OCI-M2 (cell line): ENCODE data around the gene NLGN1.

ENCODE experiments used
- DNase-seq: peaks from one replicate; lab custom pipeline; 2025; ENCODE audit not compliant: unreplicated experiment; lab: John Stamatoyannopoulos, UW

The NLGN1 gene

DNA sequence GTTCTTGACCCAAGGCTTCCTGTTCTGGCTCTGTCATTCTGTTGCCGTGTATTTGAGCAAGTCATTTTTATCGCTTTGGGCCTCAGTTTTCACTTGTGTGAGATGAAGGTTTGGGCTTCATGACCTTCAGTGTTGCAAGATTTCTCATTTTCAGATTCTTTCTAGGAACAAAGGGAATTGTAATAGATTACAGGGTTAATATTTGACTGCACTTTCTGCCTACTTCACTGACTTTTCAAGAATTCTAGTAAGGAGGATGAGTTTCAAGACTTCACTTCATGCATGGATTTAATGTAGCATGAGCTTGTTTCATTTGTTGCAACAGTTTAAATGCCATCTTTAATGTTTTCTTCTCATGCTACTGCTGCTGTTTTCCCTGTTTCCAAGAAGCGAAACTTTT, 226.5 kb downstream of the NLGN1 start:
- no peak for DNase-seq

DNA sequence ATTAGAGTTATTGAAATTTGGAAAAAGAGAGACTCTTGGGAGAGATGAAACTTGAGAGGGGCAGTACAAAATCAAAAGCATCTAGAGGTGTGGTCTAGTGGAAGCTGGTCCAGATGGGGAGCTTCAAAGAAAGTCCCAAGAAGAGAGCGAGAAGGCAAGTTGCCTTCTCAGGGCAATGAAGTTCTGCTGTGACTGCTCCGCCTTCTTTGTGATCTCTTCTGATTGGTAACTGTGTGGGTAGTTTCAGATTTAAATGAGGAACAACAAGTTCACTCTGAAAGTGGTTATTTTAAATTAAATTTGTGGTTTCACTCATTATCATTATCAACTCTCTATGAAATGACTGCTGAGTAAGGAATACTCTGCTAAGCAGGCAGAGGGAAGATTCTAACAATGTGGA, 233.3 kb downstream of the NLGN1 start:
- DNase-seq = no peak

DNA sequence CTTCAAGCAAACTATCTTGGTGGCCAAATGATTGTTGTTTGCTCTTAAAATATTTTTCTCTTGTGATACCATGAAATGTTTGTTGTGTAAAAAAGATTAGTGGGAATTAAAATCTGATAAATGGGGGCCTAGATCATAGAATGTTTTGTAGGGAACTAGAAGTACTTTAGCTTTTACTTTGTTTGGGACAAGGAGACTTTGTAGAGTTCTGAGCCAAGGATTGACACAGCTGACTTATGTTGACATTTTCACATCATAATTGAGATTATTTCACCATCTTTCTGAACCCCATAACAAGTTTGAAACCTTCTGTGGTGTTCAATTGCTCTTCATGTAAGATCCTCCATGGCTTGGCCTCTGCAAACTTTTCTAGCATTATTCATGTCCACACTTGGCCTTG, 235.4 kb downstream of the NLGN1 start:
- no peak for DNase-seq

DNA sequence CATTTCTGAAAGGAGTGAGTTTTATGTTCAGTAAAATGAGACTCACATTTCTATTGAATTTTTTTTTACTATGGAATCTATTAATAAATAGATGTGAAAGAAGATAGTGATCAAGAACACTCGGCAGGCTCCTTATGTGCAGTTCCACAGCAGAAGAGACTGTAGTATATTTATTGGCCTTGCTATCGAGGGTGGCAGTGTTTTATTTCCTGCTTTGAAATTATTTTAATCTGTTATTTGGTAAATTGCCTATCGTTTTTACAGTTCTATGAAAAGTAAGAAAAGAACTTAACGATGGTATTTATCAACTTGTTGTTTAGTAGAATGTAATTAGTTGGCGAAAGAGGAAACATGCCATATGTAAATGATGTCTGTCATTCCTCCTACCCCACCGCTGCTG, 238.3 kb downstream of the NLGN1 start:
- DNase-seq = no peak

DNA sequence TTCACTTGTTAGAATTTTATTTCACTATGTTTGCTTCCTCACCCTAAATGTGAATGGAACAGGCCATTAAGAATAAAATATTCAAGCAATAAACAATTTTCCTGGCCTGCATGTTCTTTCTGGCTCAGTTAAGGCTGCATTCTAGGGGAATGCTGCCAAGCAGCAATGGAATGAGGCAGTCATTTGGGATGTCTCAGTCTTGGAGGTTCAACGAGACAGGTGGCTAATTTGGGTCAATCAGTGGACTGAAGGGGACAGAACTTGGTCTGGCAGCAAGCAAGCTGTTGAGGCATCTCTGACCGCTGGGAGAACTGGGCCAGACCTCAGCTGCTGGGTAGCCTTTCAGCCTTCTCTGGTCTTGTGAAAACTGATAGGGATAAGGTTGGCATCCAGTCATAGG, 241.6 kb downstream of the NLGN1 start:
- no peak for DNase-seq

DNA sequence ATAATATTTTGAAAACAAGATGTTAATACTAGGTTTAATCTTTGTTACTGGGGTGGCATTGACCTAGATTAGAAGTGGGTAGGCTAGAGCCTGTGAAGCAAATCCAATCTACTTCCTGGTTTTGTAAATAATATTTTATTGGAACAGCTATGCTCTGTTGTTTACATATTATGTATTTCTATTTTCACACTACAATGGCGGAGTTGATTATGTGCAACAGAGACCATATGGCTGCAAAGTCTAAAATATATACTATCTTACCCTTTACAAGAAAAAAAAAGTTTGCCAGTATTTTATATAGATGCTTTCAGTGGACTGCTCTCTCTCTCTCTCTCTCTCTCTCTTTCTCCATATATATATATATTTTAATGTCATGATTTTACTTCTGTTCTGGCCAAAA, 244.2 kb downstream of the NLGN1 start:
- DNase-seq = no peak

DNA sequence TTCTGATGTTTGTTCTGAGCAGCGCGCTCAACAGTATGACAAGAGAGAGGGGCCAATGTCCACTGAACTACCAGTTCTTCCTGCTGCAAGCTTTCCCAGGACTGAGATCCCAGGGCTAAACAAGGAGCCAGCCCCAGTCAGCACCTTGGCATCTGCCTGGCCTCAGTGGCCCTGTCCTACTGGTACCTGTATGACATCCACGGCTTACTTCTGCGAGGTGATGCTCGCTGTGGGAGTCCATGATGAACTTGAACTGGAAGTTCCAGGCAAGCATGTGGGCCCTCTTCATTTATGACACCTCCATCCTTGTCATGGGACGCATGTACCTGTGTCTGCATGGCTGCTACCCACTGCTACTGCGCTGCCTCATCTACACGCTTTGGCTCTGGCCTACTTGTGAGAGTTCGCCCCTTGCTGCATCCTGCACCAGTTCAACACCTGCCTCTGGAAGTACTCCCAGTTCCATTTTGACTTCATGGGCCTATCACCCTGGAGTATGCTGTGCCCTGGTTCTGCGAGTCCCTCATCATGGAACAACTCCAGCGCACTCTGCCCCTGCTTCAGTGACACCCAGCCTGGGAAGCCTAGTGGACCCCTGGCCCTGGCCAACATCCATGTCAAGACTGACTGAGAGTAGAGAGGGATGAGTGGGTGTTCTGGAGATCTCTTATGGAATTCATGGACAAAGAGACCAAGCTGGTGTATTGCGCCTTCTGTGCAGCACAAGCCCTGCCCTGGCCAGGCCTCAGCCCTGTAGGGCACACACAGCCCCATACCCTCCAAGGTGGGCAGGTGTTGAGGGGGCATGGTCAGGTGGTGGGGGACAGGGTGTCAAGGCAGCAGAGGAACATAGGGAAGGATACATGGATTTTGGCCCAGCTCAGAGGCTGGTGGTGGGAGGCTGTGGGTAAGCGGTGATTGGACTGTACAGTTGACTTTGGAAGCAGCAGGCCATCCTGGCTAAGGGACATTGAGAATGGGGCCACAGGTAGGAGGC, 246.8 kb downstream of the NLGN1 start:
- DNase-seq = no peak

DNA sequence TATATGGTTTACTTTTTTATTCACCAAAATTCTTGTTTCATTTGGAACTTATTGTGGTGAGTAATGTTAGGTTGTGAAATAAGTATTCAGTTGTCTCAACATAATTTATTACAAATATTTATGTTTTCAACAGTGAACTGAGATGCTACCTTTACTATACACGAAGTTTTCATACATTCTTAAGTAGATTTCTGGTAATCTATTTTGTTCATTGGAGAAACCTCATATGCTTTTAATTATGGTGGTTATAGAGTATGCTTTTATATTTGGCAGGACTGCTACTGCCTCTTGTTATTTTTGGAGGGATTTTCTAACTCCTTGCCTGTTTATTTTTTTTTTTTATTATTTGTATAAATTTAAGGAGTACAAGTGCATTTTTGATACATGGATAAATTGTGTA, 253.1 kb downstream of the NLGN1 start:
- no peak for DNase-seq

DNA sequence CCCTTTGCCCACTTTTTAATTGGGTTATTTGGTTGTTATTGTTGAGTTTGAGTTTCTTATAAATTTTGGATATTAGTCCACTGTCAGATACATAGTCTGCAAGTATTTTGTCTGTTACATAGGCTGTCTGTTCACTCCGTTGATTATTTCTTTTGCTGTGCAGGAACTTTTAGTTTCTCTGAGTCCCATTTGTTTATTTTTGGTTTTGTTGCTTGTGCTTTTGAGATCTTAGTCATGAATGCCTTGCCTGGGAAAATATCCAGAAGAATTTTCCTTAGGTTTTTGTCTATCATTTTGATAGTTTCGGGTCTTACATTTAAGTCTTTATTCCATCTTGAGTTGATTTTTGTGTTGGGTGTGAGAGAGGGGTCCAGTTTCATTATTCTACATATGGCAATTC, 254.5 kb downstream of the NLGN1 start:
- DNase-seq = no peak

DNA sequence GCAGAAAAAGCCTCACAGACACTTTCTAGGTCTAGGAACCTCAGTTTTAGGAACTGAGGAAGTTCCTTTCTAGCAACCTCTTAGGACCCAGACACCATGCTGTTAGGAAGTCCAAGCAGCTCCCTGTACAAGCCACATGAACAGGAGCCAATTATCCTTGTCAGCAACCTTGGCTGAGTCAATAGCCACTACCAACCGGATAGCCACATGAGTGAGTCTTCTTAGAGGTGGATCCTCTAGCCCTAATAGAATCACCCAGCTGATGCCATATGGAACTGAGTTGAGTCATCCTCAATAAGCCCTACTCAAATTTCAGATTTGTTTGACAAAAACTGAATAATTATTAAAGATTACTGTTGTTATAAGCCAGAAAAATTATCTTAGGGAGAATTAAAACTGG, 256.2 kb downstream of the NLGN1 start:
- no peak for DNase-seq

DNA sequence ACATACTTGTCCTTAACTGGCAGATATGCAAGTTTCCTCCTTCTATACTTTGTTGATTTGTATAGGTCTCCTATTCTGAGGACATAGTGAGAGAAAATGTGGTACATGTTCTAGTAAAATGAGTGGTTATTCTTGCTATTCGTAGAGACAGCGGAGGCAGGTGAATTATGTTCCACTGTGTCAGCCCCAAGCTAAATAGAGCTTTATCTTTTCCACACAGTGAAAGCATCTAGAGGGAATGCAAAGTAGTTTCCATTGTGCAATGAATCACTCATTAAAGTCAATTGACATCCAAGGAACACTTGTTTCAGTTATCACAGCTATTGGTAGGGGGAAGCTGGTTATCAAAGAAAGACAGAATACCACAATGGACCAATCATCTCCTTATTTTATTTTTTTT, 262.4 kb downstream of the NLGN1 start:
- DNase-seq = no peak

DNA sequence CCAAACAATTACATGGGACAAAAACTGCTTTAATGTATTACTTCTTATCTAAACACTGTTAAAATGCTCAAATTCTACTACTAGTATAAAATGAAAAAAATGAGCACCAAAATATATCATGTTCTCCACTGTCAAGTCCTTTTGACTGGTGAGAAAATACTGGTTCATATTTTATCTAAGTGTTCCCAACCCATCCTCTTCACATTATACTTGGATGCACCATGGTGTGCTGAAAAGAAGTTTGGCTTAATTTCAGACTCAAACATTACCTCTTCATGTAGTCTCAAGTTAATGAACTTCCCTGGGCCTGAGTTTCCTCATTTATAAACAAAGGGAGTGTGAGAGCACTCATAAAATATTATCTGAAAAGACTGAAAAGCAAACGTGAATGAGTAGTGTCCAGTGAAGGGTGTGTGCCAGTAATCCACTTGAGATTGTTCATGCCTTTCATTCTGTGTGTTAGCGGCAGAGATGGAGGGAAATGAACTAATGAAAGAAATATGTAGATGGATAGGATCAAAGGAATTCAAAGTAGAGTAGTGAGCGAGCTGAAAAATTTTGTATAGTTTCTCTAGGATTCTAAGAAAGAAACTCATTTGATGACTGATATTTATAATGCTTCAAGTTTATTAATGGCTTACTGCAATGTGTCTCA, 263.2 kb downstream of the NLGN1 start:
- no peak for DNase-seq

DNA sequence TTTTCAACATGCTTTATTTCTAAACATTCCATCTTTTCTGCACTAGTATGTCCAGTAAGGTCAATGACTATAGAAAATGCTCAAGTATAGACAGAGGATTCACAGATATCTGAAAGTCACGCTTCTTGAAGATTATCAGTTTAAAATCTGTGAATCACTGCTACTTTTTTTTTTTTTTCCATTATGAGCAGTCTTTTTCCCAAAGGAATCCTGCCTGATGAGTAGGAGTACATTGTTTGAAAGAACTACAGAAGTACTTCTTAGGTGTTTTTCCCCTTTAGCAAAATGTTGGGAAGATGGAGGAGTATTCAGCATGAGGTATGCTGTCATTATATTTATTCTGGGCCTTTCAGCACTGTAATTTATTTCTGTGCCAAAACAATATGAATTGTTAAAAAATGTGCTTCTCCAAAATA, 266.2 kb downstream of the NLGN1 start:
- no peak for DNase-seq

DNA sequence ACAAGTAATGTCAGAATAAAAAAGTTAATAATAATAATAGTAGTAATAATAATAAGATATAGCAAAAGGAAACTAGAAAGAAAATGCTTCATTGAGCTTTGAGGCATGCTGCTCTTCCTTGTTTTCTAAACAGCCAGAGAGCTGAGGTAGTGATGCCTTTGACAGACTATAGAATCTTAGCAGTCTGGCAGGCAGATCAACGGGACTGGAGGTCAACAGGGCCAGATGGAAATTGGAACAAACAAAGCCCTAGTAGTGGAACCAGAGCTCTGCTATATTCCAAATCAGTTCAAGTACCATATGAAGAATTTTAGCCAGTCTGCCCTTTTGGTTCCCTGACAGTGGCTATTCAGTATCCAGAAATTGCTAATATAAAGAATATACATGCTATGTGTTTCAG, 278.6 kb downstream of the NLGN1 start:
- no peak for DNase-seq

DNA sequence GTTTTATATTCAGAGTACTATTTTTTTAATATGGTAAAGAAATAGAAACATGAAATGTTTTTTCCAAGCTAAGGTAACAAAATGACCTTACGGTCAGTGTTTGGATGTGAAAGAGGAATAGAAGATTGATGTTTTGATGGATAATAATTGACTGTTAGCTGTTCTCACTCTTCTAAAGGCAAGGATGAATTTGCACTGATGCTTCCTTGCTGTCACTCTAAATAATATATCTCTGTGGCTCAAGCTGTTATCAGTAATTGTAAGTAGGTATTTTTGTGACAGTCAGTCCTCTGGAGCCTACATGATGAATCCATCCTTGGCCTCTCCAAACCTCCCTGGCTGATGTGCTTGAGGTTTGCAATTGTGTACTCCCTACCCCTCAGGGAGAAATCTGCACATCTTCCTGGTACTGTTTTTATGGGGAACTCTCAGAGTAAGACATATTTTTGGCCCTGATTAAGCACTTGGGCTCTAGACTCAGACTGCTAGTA, 283.7 kb downstream of the NLGN1 start:
- DNase-seq = no peak

DNA sequence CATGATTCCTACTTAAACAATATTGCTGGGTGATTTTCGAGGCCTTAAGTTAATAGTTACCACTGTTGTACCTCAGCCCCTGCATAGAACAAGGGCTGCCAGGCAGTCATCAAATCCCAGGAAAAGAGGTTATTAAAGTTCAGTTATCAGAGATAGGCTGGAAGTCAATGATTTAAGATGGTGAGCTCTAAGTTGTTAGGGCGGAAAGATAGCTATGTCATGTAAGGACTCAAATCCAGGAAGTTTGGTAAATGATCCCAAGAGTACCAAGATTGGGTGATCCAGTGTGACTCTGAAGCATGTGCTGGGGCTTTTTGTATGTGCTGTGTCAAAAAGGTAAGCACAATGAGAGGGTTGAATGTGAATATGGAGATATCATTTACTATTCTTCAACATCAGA, 287.9 kb downstream of the NLGN1 start:
- DNase-seq = no peak

DNA sequence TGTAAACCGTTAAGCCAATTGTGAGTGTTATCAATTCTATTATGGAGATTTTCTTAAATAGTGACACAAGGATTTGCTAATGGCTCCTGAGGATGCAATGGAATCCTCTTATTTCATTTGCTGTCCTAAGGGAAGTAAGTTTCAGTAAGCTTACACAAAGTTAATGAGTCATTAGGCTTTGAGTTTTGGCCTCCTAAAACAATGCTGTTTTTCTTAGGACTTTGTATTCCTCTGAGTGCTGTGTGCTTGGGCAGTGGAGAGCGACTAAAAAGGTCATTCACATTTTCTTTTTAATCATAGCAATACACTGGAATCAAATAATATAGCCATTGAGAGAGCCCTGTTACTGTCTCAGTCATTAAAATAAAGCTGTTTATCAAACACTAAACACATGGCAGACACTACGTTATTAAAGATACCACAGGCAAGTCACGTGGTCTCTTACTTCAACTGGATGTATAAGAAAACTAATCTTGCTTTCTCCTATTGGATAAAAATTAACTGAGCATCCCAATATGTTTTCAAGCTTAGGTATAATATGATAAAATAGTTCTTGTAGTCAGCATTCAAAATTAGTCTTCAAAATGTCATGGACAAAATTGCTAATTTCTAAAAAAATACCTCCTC, 290.8 kb downstream of the NLGN1 start:
- no peak for DNase-seq

DNA sequence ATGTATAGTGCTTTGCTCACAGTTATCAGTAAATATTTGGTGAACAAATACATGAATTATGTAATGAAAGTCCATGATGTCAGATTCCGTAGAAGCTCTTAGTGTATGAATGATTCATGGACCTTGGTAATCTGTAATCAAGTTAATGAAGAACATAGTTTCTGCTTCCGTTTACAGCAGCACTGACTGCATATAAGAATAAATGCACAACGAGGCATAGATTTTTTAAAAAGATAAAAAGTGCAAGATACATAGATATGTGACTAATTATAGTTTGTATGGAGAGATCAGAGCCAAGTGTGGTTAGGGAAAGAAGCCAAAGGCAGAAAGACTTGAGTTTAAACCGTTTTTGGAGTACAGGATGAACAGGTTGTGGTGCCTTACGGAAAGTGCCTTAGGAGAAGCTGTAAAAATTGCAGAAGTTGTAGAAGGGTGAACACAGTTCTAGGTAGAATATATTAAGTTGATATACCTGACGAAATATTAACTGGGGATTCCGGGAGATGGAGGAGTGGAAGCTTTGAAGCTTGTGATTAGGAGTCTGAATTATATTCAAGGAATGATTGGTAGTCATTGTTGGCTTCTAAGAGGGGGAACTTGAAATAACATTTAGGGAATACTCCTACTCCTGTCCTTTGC, 293.1 kb downstream of the NLGN1 start:
- no peak for DNase-seq

DNA sequence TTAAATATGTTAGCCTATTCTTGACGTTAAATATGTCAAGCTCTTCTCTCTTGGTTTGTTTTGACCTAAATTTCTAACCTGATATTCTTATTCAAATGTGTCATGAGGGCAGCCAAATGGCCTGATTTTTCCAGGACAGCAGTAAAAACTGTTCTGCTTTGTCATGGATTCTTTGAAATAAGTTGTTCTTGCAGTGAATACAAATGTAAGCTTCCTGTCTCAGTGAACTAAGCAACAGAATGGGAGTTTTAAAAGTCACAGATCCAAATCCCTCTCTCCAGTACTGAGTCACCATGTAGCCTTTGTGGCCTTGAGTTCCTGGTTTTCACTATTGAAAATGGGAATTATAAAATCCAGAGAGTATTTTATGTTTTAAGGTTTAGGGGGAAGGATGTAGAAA, 301.8 kb downstream of the NLGN1 start:
- DNase-seq = no peak

DNA sequence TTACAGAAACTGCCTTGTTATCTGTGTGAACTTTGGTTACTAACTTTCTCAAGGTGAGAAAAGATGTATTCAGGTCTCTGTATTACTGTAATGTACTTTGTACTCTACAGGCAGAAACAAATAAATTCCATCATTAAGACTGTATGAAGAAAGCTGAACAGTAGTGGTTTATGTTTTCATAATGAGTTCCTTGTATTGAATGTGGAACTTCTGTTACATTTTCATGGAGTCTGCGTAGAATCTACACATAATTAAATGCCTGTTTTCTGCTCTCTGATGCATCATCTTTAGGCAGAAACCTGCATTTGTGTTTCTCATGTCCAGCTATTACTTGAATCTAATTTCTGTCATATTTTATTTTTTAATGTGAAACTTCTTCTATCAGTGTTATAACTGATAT, 302.8 kb downstream of the NLGN1 start:
- DNase-seq = no peak

DNA sequence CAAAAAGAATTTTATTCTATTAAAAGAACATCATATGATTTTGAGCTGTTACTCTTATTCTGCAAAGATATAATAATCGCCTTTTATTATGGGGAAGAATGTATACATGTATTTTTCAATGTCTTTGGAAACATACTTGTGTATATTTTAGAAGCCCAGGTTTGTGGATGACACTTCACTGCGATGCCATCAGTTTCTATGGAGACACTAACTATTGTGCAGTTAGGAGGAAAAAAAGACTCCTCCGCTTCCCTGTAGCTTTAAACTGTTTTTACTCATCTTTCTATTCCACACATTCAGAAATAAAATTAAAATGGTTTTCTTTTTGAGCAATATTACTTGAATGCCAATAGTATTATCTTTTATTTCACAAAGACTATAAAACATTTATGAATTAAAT, 305.0 kb downstream of the NLGN1 start:
- no peak for DNase-seq
